NCI-H2227 (cell line): Measurements from ENCODE around the gene RLN1.
"Not testable (repeated sequence)": the region's sequence is repeated elsewhere in the genome, so short reads cannot be mapped to it uniquely, and the experiment has no call there.

Experiments used
- DNase-seq: peaks from one replicate; lab custom pipeline; 2025; ENCODE audit not compliant: unreplicated experiment; lab: John Stamatoyannopoulos, UW

RLN1 gene

GRCh38 chr9:5326187-5326586, 13.5 kb downstream of the RLN1 start:
- no peak for DNase-seq

- not testable (repeated sequence) for DNase-seq
Measured at GRCh38 chr9:5321601-5322000, 18.1 kb downstream of the RLN1 start.

DNA sequence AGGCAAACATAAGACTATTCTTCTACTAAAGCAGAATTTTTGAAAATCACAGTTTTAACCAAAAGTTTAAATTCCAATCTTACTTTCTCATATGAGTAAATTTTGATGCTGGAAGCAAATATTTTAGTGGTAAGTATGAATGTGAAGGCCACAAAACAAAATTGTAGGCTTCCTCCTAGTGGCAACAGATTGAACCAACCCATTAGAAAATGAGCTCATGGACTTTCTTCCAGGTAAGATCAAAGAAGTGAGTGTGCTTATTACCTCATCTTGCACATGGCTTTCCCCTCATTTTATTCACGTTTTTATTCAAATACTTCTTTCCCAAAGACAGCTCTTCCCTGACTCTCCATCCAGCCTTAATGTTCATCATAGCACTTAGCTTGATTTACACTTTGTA, 18.6 kb downstream of the RLN1 start:
- no peak for DNase-seq

DNA sequence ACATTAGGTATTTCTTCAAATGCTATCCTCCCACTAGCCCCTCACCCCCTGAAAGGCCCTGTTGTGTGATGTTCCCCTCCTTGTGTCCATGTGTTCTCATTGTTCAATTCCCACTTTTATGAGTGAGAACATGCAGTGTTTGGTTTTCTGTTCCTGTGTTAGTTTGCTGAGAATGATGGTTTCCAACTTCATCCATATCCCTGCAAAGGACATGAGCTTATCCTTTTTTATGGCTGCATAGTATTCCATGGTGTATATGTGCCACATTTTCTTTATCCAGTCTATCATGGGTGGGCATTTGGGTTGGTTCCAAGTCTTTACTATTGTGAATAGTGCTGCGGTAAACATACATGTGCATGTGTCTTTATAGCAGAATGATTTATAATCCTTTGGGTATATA, 23.3 kb downstream of the RLN1 start:
- DNase-seq, result not testable (repeated sequence)

DNA sequence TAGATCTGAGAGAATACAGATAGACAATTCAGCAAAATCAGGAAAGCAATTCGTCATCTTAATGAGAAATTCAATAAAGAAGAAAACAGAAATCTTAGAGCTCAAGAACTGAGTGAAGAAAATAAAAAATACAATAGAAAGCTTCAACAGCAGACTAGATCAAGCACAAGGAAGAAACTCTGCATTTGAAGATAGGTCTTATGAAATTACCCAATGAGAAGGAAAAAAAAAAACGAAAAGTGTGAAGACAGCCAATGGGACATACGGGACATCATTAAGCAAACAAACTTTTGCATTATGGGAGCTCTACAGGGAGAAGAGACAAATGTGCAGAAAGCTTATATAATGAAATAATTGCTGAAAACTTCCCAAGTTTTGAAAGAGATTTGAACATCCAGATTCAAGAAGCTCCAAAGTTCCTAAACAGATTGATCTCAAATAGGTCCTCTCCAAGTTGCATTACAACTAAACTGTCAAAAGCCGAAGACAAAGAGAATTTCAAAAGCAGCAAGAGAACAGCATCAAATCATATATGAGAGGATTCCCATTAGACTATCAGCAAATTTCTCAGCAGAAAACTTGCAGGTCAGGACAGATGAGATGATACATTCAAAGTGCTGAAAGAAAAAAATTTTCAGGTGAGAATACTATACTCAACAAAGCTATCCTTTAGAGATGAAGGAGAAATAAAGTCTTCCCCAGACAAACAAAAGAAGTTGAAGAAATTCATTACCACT, 24.3 kb downstream of the RLN1 start:
- DNase-seq, result no peak

GRCh38 chr9:5310851-5311250, 28.8 kb downstream of the RLN1 start:
- no peak for DNase-seq

DNA sequence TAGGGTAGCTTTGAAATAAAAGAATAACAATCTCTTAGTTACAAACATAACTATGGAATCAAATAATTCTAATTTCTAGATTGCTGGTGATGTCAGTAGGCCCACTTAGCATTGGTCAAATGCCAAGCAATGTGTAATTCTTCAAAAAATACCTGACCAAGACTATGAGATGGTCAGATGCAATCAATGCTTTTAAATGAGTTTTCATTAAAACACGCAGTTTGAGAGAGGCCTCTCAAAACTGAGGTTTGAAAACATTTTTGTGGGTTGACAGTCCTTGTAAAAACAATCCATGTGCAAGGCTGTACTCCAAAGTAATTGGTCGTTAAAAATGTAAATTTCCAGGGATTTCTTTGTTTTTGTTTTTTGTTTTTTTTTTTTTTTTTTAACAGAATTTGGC, 33.9 kb downstream of the RLN1 start:
- DNase-seq, result no peak

DNA sequence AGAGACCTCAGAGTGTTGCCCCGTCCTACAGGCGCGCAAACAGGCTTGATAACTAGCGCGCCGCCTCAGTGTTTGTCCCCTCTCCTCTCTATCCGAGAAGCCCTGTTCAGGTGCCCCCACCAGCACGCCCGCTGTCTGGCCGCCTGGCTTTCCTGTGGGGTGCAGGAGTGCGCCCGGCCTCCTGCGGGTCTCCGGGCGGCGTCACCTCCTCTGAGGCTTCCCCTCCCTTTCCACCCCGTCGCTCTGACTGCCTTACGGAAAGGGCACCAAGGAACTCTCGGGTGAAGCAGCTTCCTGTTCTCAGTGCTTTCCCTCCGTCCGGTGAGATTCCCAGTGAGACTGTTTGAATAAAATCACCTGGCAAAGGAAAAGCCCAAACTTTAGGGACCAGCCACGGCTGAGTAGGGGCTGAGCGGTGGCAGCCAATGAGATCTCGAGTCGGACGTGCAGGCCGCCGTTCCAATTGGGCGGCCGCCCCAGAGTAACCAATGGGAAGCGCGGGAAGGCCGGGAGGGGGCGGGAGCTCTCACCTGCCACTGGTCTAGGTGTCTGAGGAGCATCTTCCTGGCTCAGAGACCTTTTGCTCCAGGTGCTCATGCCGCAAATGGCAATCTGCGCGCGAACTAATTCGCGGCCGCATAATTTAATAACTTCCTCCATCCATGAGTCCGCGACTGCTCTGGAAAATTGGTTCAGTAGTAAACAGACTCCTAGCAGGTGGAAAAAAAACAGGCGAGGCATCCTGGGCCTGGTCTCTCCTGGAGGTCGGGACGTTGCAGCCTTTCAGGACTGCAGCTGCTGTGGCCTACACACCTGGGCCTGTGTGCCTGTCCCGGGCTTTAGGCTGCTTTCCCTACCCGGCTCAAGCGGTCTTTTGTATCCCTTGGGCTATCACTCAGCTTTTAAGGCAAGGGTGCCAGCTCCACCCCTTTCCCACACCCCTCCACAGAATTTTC, 35.6 kb downstream of the RLN1 start, which contains the start of gene RLN2:
Gene RLN2, minus strand, starts transcription at position 877 of the 956 bp plus-strand sequence. Its CDS starts 136 bp downstream, at position 741.
- not testable (repeated sequence) for DNase-seq

GRCh38 chr9:5301544-5301943, 38.1 kb downstream of the RLN1 start:
- no peak for DNase-seq

DNA sequence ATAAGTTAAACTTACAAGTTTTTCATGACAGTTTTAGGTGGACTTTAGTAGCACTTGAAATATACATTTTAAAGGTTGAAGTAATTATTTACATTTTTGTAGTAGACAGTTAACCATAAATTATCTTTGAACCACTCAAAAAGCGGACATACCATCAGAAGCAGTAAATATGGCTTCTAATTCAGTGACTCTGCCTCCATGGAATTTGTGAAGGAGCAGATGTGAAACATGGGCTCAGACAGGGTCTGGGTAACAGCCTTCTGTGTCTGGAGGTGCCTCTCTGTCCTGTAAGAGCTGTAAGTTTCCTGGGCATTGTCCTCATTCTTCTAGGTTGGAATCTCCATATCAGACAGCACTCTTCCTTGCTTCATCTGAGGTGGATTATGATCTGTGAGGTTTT, 47.5 kb downstream of the RLN1 start:
- DNase-seq, result no peak

DNA sequence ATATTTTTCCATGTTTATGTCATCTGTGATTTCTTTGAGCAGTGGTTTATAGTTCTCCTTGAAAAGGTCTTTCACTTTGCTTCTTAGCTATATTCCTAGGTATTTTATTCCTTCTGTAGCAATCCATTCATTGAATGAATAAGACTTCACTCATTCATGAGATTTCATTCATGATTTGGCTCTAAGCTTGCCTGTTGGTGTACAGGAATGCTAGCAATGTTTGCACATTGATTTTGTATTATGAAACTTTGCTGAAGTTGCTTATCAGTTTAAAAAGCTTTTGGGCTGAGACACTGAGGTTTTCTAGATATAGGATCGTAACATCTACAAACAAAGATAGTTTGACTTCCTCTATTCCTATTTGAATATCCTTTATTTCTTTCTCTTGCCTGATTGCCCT, 51.1 kb downstream of the RLN1 start:
- no peak for DNase-seq

- DNase-seq, result no peak
Measured at GRCh38 chr9:5286262-5286661, 53.4 kb downstream of the RLN1 start.
